Gastroesophageal sphincter (tissue), 3 donors: ENCODE data around the gene CDH24.
A peak's percentile ranks its signal among the peaks of the same experiment; 100 is the strongest.

ENCODE experiments used
- CTCF ChIP-seq, 4 experiments: fragments of 200-600 bp in 2 of 4; fragments of 450-650 bp in 2 of 4; sonication (generic) in 1 of 4; IDR thresholded peaks; one replicate each; pipeline ENCODE4 v1.5.1; 2017 to 2019; ENCODE audit warnings: antibody characterized with exemption in 4 of 4, mild to moderate bottlenecking in 2 of 4, moderate library complexity in 2 of 4
- EP300 ChIP-seq: sonication (generic); formaldehyde crosslinking; IDR thresholded peaks from one replicate; pipeline ENCODE4 v1.6.1; 2017; ENCODE audit warnings: antibody characterized with exemption, mild to moderate bottlenecking

- TF ChIP-seq CTCF (IDR thresholded peaks at IDR 0.05), result peak in 2 of 4 experiments; percentile 32 to 40
- TF ChIP-seq EP300, result no peak
These were observed 21.8 kb downstream of the CDH24 start for GRCh38 chr14:23035303-23036144.
